GM12801 (cell line): ENCODE results near the gene FETUB.

Source experiments
- CTCF ChIP-seq: IDR thresholded peaks from one replicate; pipeline ENCODE4 v1.5.1; 2011; ENCODE audit warnings: control low read depth; ENCODE audit not compliant: insufficient read length; ENCODE audit errors: extremely low read depth

The FETUB gene

GRCh38 chr3:186648851-186649250 is 8.7 kb downstream of the FETUB start:
- no peak for TF ChIP-seq CTCF

DNA sequence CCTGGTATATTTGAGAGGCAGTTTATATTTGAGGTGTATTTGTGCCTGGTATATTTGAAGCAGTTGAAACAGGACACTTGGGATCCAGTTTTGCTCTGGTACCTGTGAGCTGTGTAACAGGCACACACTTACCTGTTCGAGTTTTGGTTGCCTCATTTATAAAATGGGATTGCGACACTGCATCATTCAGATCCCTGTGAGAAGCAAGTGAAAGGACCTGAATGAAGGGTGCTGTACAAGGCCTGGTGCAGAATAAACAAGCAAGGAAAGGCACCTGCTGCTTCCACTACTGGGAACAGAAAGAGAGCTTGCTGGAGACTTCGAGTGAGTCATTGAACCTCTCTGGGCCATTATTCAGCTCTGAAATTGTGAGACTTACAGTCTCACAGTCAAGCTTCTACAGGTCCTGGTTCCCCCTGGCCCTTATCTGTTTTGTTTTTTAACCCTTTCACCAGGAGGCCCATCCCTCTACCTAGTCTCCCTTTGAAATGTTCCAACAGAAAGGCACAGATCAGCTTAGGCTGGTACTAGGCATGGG is 11.5 kb downstream of the FETUB start:
- TF ChIP-seq CTCF = no peak

DNA sequence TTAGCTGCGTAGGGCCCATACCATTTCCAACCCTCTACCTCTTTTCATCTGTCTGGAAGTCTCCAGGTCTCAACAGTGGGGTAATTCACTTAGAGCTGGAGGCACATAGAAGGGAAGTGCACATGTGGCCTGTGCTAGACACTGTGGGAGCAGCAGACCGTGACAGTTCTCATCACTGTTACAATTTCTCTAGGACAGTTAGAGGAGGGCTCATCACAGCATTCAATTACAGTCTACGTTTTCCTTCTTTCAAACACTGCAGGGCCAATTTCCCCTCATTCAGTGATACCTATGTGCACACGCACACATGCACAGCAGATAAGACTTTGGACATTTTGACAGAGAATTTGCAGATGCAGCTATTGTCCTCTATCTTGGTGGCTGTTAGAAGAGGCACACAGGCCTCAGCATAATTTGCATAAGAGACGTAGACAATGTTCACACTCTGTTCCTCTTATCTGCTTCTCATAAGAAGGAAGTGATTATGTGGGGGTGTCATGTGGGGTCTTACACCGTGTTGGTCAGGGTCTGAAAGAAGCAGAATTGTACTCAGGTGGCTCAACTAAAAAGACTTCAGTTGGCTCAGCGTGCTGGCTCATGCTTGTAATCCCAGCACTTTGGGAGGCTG is 13.0 kb downstream of the FETUB start:
- TF ChIP-seq CTCF = no peak

- TF ChIP-seq CTCF = no peak
Observed at GRCh38 chr3:186653984-186654383, 13.8 kb downstream of the FETUB start.

GRCh38 chr3:186663361-186664118 is 23.3 kb downstream of the FETUB start:
- TF ChIP-seq CTCF = no peak

- no peak for TF ChIP-seq CTCF
Observed at GRCh38 chr3:186664119-186664495, 23.9 kb downstream of the FETUB start.

- no peak for TF ChIP-seq CTCF
Observed at GRCh38 chr3:186664506-186664905, 24.3 kb downstream of the FETUB start.
